ENCODE measurements around the gene BMP8A. TPM values are rescaled to one million over a fixed set of nuclear protein-coding genes. Genes with fewer than 3 reads are reported as not detected.

Gene BMP8A
- total and polyA plus RNA-seq, 10 of the 15 experiments (the other 5 are each of a cell fraction or from before 2014, with no cell fraction given) = not detected

DNA sequence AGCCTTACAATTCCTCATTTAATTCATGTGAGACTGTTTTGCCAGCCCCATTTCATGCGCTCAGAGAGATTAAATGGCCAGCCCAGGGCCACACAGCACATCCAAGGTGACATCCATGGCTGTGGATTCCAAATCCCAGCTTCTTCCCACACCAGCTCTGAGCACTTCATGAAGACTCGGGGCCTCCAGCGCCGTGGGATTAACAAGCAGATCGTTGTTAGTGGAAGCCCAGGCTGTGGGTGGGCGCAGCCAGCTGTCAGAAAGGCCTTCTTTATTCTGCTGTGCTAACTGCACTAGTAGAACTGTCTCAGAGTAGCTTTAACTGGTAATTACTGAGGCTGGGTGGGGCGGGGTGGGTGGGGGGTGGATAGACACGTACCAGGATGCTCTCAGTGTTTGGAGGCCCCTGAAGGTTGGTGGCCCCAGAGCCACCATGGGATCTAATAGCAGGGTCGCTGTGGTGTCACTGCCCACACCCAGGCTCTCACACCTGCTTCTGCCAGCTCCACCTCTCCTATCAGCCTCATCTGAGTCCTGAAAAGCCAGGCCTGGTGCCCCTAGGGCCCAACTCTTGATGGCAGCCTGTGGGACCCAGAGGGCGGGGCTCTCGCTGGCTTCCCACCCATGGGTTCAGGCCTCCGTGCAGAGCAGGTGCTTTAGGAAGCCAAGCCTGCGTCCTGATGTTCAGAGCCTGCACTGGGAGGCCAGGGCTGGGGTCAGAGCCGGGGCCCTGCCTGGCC, 3.4 kb downstream of the BMP8A start:
- FAIRE-seq = no peak
- Histone ChIP-seq H3K4me1 (ENCODE audit: control insufficient read depth, insufficient read depth, low read length) (0 out of 2 replicates have a peak, but pooled peaks cover 2% of the 10 kb centered on the region), H3K9ac (ENCODE audit: control insufficient read depth, insufficient read depth, low read length) (no peak overlapping the region), H3K27me3 (replicated peaks in 1 of 2; ENCODE audit: control insufficient read depth in 2 of 2, insufficient read depth in 2 of 2, low read length in 1 of 2) (peaks cover 0 to 1% of the 10 kb centered on the region in 2 experiments; a peak in 1 of 4 replicates), H3K4me3 (no peak overlapping the region), H4K20me1 (ENCODE audit: control insufficient read depth, insufficient read depth) (no peaks in the 10 kb centered on the region), H3K36me3 (ENCODE audit: control insufficient read depth in 2 of 2, insufficient read depth in 2 of 2, low read length in 1 of 2) (no peaks in the 10 kb centered on the region), H2AFZ (ENCODE audit: control insufficient read depth, low read depth, low read length) (no peak overlapping the region), H3K4me2 (ENCODE audit: control insufficient read depth, insufficient read depth) (no peak overlapping the region), H3K79me2 (ENCODE audit: control insufficient read depth, insufficient read depth, low read length) (no peaks in the 10 kb centered on the region), H3K27ac (ENCODE audit: control insufficient read depth, insufficient read depth) (no peak overlapping the region), H3K9me3 (replicated peaks; ENCODE audit: control insufficient read depth, insufficient read depth, low read length) (no peaks in the 10 kb centered on the region)
- TF ChIP-seq CBX3 (IDR thresholded peaks at IDR 0.05; ENCODE audit: borderline replicate concordance, low read depth) (no peak), KLF5 (IDR thresholded peaks at IDR 0.05; ENCODE audit: partially characterized antibody) (no peak), ZNF24 (IDR thresholded peaks at IDR 0.05) (no peak), GATAD2B (conservative IDR thresholded peaks at IDR 0.05; ENCODE audit: low read depth) (no peak), SIN3A (IDR thresholded peaks at IDR 0.05; ENCODE audit: low read depth, low read length) (no peak), EGR1 (IDR thresholded peaks at IDR 0.05; ENCODE audit: borderline replicate concordance in 1 of 2, low read depth in 2 of 2, low read length in 2 of 2) (no peak), RCOR1 (conservative IDR thresholded peaks at IDR 0.05; ENCODE audit: low read depth, low read length) (no peak), HDGF (IDR thresholded peaks at IDR 0.05) (no peak), BCL3 (IDR thresholded peaks at IDR 0.05; ENCODE audit: borderline replicate concordance, insufficient read depth, low read depth, low read length, poor library complexity, severe bottlenecking) (no peak), NR2C2 (IDR thresholded peaks at IDR 0.05; ENCODE audit: borderline replicate concordance, control insufficient read depth, insufficient read length, low read depth) (no peak), JUND (IDR thresholded peaks at IDR 0.05; ENCODE audit: low read depth, low read length) (no peak), RUNX3 (IDR thresholded peaks at IDR 0.05; ENCODE audit: low read length) (no peak), MXI1 (IDR thresholded peaks at IDR 0.05; ENCODE audit: low read depth, low read length) (no peak), NFYA (IDR thresholded peaks at IDR 0.05; ENCODE audit: borderline replicate concordance, low read depth, low read length) (no peak)
- TF ChIP-seq, protein P1, sequence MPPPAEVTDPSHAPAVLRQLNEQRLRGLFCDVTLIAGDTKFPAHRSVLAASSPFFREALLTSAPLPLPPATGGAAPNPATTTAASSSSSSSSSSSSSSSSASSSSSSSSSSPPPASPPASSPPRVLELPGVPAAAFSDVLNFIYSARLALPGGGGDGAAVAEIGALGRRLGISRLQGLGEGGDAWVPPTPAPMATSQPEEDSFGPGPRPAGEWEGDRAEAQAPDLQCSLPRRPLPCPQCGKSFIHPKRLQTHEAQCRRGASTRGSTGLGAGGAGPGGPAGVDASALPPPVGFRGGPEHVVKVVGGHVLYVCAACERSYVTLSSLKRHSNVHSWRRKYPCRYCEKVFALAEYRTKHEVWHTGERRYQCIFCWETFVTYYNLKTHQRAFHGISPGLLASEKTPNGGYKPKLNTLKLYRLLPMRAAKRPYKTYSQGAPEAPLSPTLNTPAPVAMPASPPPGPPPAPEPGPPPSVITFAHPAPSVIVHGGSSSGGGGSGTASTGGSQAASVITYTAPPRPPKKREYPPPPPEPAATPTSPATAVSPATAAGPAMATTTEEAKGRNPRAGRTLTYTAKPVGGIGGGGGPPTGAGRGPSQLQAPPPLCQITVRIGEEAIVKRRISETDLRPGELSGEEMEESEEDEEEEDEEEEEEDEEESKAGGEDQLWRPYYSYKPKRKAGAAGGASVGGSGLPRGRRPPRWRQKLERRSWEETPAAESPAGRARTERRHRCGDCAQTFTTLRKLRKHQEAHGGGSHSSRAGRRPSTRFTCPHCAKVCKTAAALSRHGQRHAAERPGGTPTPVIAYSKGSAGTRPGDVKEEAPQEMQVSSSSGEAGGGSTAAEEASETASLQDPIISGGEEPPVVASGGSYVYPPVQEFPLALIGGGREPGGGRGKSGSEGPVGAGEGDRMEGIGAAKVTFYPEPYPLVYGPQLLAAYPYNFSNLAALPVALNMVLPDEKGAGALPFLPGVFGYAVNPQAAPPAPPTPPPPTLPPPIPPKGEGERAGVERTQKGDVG (CRISPR knock-in tag; IDR thresholded peaks at IDR 0.05) = no peak
- no peak for ATAC-seq
- POLR2A ChIA-PET = no interaction called here
- CTCF ChIA-PET = no interaction called here
- intact Hi-C loops (cut with micrococcal nuclease; ENCODE audit: unreplicated experiment) = no loop called here
- DNase-seq (ENCODE audit: low read depth, low spot score) = no peak
- 79% methylated on average over 13 of the region's 14 CpGs for WGBS (ENCODE audit: insufficient coverage, insufficient replicate concordance, low lambda C conversion rate, missing lambda C conversion rate)
- in situ Hi-C loops (cut with MboI) = no loop called here
- RAD21 ChIA-PET (ENCODE audit: unreplicated experiment) = no interaction called here
- SMC1A ChIA-PET (ENCODE audit: uncharacterized antibody, unreplicated experiment) = no interaction called here
- no TSS peak for BruUV-seq (replicated peaks)

Measured in GM12878 (cell line).